MM.1S (cell line): Measurements from ENCODE around the gene ASPSCR1.

Source experiments
- DNase-seq: peaks from one replicate; pipeline ENCODE4 v3.0.0-alpha.2; 2015
- H2AFZ ChIP-seq: fragments of 300-600 bp; sonication (generic); 2 replicates; pipeline ENCODE4 v1.6.0; 2016; ENCODE audit warnings: antibody characterized with exemption, low read length
- H3F3A ChIP-seq: fragments of 300-600 bp; sonication (generic); 2 replicates; pipeline ENCODE4 v1.6.1; 2016; ENCODE audit warnings: mild to moderate bottlenecking, antibody characterized with exemption, low read length, moderate library complexity, mixed read lengths; ENCODE audit not compliant: insufficient read depth
- H3K27ac ChIP-seq: fragments of 300-600 bp; sonication (generic); 2 replicates; pipeline ENCODE4 v1.5.1; 2016; ENCODE audit warnings: mild to moderate bottlenecking, low read length
- H3K27me3 ChIP-seq: fragments of 300-600 bp; sonication (generic); replicated peaks from 2 replicates; pipeline ENCODE4 v1.6.0; 2016; ENCODE audit warnings: low read length; ENCODE audit not compliant: insufficient read depth
- H3K36me3 ChIP-seq: fragments of 300-600 bp; sonication (generic); replicated peaks from 2 replicates; pipeline ENCODE4 v1.6.1; 2016; ENCODE audit warnings: mild to moderate bottlenecking, low read length, mixed read lengths; ENCODE audit not compliant: insufficient read depth
- H3K4me1 ChIP-seq: fragments of 300-600 bp; sonication (generic); 2 replicates; pipeline ENCODE4 v1.6.1; 2016; ENCODE audit warnings: low read length, mixed read lengths
- H3K4me2 ChIP-seq: fragments of 300-600 bp; sonication (generic); 2 replicates; pipeline ENCODE4 v1.6.0; 2016; ENCODE audit warnings: low read depth, low read length
- H3K4me3 ChIP-seq: fragments of 300-600 bp; sonication (generic); 2 replicates; pipeline ENCODE4 v1.5.1; 2016; ENCODE audit warnings: low read length, mixed read lengths
- H3K79me2 ChIP-seq: fragments of 300-600 bp; sonication (generic); 2 replicates; pipeline ENCODE4 v1.6.1; 2016; ENCODE audit warnings: mixed run types, low read length, mixed read lengths
- H3K9ac ChIP-seq: fragments of 300-600 bp; sonication (generic); 2 replicates; pipeline ENCODE4 v1.6.1; 2016; ENCODE audit warnings: low read length, mixed read lengths
- H3K9me2 ChIP-seq: fragments of 300-600 bp; sonication (generic); replicated peaks from 2 replicates; pipeline ENCODE4 v1.6.1; 2016; ENCODE audit warnings: mild to moderate bottlenecking, low read length, mixed read lengths; ENCODE audit not compliant: insufficient read depth
- H3K9me3 ChIP-seq: fragments of 300-600 bp; sonication (generic); replicated peaks from 2 replicates; pipeline ENCODE4 v1.6.1; 2016; ENCODE audit warnings: mild to moderate bottlenecking, low read length, mixed read lengths; ENCODE audit not compliant: insufficient read depth
- H4K20me1 ChIP-seq: fragments of 300-600 bp; sonication (generic); 2 replicates; pipeline ENCODE4 v1.6.1; 2016; ENCODE audit warnings: mild to moderate bottlenecking, low read length, moderate library complexity, mixed read lengths; ENCODE audit not compliant: insufficient read depth
- EZH2 ChIP-seq: fragments of 300-600 bp; sonication (generic); optimal IDR thresholded peaks from 2 replicates; pipeline ENCODE3; 2017; ENCODE audit warnings: low read depth, mild to moderate bottlenecking, antibody characterized with exemption, low read length, mixed read lengths
- EZH2phosphoT487 ChIP-seq: fragments of 300-600 bp; sonication (generic); IDR thresholded peaks from 2 replicates; pipeline ENCODE4 v1.6.1; 2018; ENCODE audit warnings: antibody characterized with exemption, low read length
- TF ChIP-seq, protein P1 (sequence below): fragments of 300-600 bp; sonication (generic); IDR thresholded peaks from 2 replicates; pipeline ENCODE4 v1.5.1; 2016; ENCODE audit warnings: antibody characterized with exemption, low read length, mixed read lengths

The ASPSCR1 gene

DNA sequence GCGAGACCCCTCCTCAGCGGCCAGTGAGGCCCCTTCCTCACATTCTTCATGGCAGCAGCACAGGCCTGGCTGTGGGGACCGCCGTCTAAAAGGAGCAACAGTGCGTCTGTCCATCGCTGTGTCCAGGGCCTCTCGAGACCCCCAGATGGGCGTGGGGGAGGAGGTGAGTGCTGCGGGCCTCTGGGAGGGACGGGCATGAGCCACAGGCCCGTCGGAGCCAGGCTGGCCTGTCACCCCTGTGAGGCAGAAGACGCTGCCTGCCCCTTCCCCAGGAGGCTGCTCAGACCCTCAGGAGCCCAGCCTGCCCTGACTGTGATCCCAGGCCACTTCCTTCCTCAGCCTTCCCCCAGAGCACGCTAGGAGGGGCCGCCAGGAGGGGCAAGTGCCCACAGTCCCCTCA, 38.2 kb upstream of the ASPSCR1 start:
- H3K79me2 ChIP-seq: peaks cover 12% of the 10 kb centered on the region

DNA sequence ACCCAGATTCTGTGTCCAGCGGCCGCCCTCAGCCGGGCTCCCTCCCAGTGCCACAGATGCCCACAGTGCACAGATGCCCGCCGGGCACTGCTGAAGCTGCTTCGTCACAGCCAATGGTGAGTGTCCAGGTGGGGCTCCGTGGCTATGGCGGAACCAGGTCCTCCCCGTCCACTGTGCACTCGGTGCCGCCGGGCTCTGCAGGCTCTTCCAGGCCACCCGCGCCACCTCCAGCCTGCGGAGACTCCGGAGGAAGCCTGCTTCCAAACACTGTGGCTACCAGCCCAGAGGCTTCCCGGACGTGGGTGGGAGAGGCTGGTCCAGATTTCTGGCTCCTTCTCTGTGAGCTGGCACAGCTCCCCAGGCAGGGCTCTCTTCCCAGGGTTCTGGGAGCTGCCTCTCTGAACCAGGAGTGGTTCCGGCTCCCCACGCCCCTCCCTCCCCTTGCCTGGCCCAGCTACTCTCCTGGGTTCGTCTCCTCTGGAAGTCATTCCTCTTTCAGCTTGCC, 37.5 kb upstream of the ASPSCR1 start:
- Histone ChIP-seq H3K4me1 (no peaks in the 10 kb centered on the region), H3K36me3 (no peaks in the 10 kb centered on the region), H3K9me2 (no peaks in the 10 kb centered on the region), H3K9me3 (no peaks in the 10 kb centered on the region), H3K9ac (no peak overlapping the region), H3K79me2 (peaks cover 12% of the 10 kb centered on the region), H2AFZ (no peak overlapping the region), H3K27me3 (peaks cover 33% of the 10 kb centered on the region), H3F3A (no peaks in the 10 kb centered on the region), H4K20me1 (no peaks in the 10 kb centered on the region), H3K4me3 (no peak overlapping the region), H3K27ac (no peak overlapping the region), H3K4me2 (no peak overlapping the region)
- TF ChIP-seq EZH2 (no peak), EZH2phosphoT487 (no peak)
- TF ChIP-seq, protein P1, sequence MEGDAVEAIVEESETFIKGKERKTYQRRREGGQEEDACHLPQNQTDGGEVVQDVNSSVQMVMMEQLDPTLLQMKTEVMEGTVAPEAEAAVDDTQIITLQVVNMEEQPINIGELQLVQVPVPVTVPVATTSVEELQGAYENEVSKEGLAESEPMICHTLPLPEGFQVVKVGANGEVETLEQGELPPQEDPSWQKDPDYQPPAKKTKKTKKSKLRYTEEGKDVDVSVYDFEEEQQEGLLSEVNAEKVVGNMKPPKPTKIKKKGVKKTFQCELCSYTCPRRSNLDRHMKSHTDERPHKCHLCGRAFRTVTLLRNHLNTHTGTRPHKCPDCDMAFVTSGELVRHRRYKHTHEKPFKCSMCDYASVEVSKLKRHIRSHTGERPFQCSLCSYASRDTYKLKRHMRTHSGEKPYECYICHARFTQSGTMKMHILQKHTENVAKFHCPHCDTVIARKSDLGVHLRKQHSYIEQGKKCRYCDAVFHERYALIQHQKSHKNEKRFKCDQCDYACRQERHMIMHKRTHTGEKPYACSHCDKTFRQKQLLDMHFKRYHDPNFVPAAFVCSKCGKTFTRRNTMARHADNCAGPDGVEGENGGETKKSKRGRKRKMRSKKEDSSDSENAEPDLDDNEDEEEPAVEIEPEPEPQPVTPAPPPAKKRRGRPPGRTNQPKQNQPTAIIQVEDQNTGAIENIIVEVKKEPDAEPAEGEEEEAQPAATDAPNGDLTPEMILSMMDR: no peak
- DNase-seq: no peak

More for the DNA sequence above, 38.2 kb upstream of the ASPSCR1 start:
- Histone ChIP-seq H3K9me3 (no peaks in the 10 kb centered on the region), H3K4me3 (no peak overlapping the region), H3K27me3 (peaks cover 33% of the 10 kb centered on the region), H3K4me2 (no peak overlapping the region), H3K9me2 (no peaks in the 10 kb centered on the region), H3K4me1 (no peaks in the 10 kb centered on the region), H3K36me3 (no peaks in the 10 kb centered on the region), H2AFZ (no peak overlapping the region), H3K27ac (no peak overlapping the region), H4K20me1 (no peaks in the 10 kb centered on the region), H3K9ac (no peak overlapping the region), H3F3A (no peaks in the 10 kb centered on the region)
- TF ChIP-seq, protein P1: no peak
- TF ChIP-seq EZH2: no peak
- no peak for DNase-seq

DNA sequence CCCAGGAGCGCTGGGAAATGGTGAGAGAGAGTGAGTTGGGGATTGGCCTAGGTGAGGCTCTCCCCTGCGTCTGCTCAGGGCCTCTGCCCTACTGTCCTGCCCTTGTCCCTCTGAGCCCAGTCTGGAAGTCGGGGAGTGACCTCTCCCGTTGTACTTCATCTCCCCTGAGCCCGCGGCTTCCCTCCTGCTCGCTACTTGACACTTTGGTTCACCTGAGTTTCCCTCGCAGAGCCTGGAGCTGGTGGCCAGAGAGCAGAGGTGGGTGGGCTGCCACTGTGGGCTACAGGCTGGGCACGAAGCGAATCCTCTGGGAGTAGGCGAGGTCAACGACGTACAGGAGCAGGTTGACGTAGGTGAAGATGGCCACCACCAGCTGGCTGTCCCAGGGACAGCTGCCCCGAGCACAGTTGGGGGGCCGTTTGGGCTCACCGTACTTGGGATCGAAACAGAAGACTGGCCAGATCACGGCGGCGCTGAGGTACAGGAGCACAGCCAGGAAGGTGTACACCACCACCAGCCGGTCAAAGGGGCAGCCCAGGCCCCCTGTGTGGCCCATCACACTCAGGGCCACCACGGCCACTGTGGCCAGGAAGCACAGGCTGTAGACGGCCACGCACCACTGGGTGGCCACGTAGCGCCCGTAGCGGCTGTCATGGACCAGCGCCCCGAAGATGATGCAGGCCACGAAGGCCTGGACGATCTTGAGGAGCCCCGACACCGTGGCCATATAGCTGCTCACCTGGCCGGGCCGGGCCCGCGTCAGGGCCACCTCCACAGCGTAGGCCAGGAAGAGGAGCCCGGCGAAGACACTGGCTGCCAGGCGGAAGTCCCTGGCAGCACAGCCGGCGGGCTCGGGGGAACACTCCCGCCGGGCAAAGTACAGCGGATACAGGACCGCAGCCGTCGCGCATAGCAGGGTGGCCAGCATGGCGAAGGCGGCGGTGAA, 36.6 kb upstream of the ASPSCR1 start:
- no peaks in the 10 kb centered on the region for H3K36me3 ChIP-seq
- H3K27me3 ChIP-seq: peaks cover 33% of the 10 kb centered on the region
- H3K9ac ChIP-seq: no peak overlapping the region
- H3K9me2 ChIP-seq: no peaks in the 10 kb centered on the region
- H3K4me2 ChIP-seq: no peak overlapping the region
- no peaks in the 10 kb centered on the region for H4K20me1 ChIP-seq
- no peak overlapping the region for H3K27ac ChIP-seq
- peaks cover 9% of the 10 kb centered on the region for H3K79me2 ChIP-seq
- no peaks in the 10 kb centered on the region for H3K4me1 ChIP-seq
- no peaks in the 10 kb centered on the region for H3F3A ChIP-seq
- no peak for TF ChIP-seq EZH2phosphoT487
- no peak for TF ChIP-seq EZH2
- TF ChIP-seq, protein P1: no peak
- no peak overlapping the region for H2AFZ ChIP-seq
- no peak for DNase-seq
- no peak overlapping the region for H3K4me3 ChIP-seq
- H3K9me3 ChIP-seq: no peaks in the 10 kb centered on the region
